ENCODE results near the gene TJAP1.

The TJAP1 gene

GRCh38 chr6:43517505-43518357 lies 40.4 kb downstream of the TJAP1 start:
- no peak for TF ChIP-seq CTCF (IDR thresholded peaks at IDR 0.05)
- peak overlapping the region; percentile 97 for H3K4me3 ChIP-seq
- no peak for DNase-seq (ENCODE audit: low spot score)
- peak overlapping the region; percentile 82 to 88 for H3K27ac ChIP-seq

GRCh38 chr6:43520097-43520496 lies 42.7 kb downstream of the TJAP1 start:
- DNase-seq (ENCODE audit: low spot score): no peak
- no peak for TF ChIP-seq CTCF (IDR thresholded peaks at IDR 0.05)
- Histone ChIP-seq H3K4me3 (no peak overlapping the region), H3K27ac (no peak overlapping the region)

GRCh38 chr6:43521836-43522235 lies 44.5 kb downstream of the TJAP1 start:
- H3K4me3 ChIP-seq: no peak overlapping the region
- no peak for DNase-seq (ENCODE audit: low spot score)
- H3K27ac ChIP-seq: no peak overlapping the region
- TF ChIP-seq CTCF (IDR thresholded peaks at IDR 0.05): no peak

GRCh38 chr6:43522547-43523261 lies 45.3 kb downstream of the TJAP1 start:
- no peak for TF ChIP-seq CTCF (IDR thresholded peaks at IDR 0.05)
- no peak for DNase-seq (ENCODE audit: low spot score)
- Histone ChIP-seq H3K27ac (no peak overlapping the region), H3K4me3 (no peak overlapping the region)

- DNase-seq (ENCODE audit: low spot score): no peak
- Histone ChIP-seq H3K4me3 (no peak overlapping the region), H3K27ac (no peak overlapping the region)
- TF ChIP-seq CTCF (IDR thresholded peaks at IDR 0.05): no peak
Measured at GRCh38 chr6:43523284-43523683, 45.9 kb downstream of the TJAP1 start.

- no peak for TF ChIP-seq CTCF (IDR thresholded peaks at IDR 0.05)
- Histone ChIP-seq H3K4me3 (no peak overlapping the region), H3K27ac (no peak overlapping the region)
- DNase-seq (ENCODE audit: low spot score): no peak
Measured at GRCh38 chr6:43524483-43524961, 47.2 kb downstream of the TJAP1 start.

All from coronary artery (tissue), 2 donors.